ENCODE results near the gene HPS1.

Gene HPS1

GRCh38 chr10:98486421-98486820, 39.7 kb upstream of the HPS1 start:
- no peaks in the 10 kb centered on the region for H3K9me3 ChIP-seq (ENCODE audit: severe bottlenecking)
- peaks cover 68% of the 10 kb centered on the region for H3K27me3 ChIP-seq (ENCODE audit: insufficient read depth, low read depth, severe bottlenecking)
- DNase-seq = no peak
- H3K27ac ChIP-seq = no peak overlapping the region
- H3K4me3 ChIP-seq (ENCODE audit: low read depth, low read length) = no peak overlapping the region
- no peaks in the 10 kb centered on the region for H3K36me3 ChIP-seq
- TF ChIP-seq CTCF (IDR thresholded peaks at IDR 0.05; ENCODE audit: low read depth, low read length) = no peak

- no peak for DNase-seq
- H3K4me3 ChIP-seq (ENCODE audit: low read depth, low read length) = no peak overlapping the region
- peaks cover 73% of the 10 kb centered on the region for H3K27me3 ChIP-seq (ENCODE audit: insufficient read depth, low read depth, severe bottlenecking)
- TF ChIP-seq CTCF (IDR thresholded peaks at IDR 0.05; ENCODE audit: low read depth, low read length) = no peak
- no peak overlapping the region for H3K27ac ChIP-seq
- H3K36me3 ChIP-seq = no peaks in the 10 kb centered on the region
- no peaks in the 10 kb centered on the region for H3K9me3 ChIP-seq (ENCODE audit: severe bottlenecking)
Observed at GRCh38 chr10:98485959-98486358, 39.2 kb upstream of the HPS1 start.

- Histone ChIP-seq H3K4me3 (ENCODE audit: low read depth, low read length) (no peak overlapping the region), H3K27me3 (ENCODE audit: insufficient read depth, low read depth, severe bottlenecking) (peaks cover 77% of the 10 kb centered on the region), H3K27ac (no peak overlapping the region), H3K9me3 (ENCODE audit: severe bottlenecking) (no peaks in the 10 kb centered on the region), H3K36me3 (no peaks in the 10 kb centered on the region)
- DNase-seq = no peak
- TF ChIP-seq CTCF (IDR thresholded peaks at IDR 0.05; ENCODE audit: low read depth, low read length) = no peak
Observed at GRCh38 chr10:98483658-98484057, 36.9 kb upstream of the HPS1 start.

- no peak for TF ChIP-seq CTCF (IDR thresholded peaks at IDR 0.05; ENCODE audit: low read depth, low read length)
- Histone ChIP-seq H3K27ac (no peak overlapping the region), H3K9me3 (ENCODE audit: severe bottlenecking) (no peaks in the 10 kb centered on the region), H3K4me3 (ENCODE audit: low read depth, low read length) (no peak overlapping the region), H3K36me3 (no peaks in the 10 kb centered on the region), H3K27me3 (ENCODE audit: insufficient read depth, low read depth, severe bottlenecking) (peaks cover 70% of the 10 kb centered on the region)
- DNase-seq = no peak
Observed at GRCh38 chr10:98482096-98482495, 35.4 kb upstream of the HPS1 start.

- Histone ChIP-seq H3K4me3 (ENCODE audit: low read depth, low read length) (no peak overlapping the region), H3K27ac (no peak overlapping the region), H3K36me3 (no peaks in the 10 kb centered on the region), H3K9me3 (ENCODE audit: severe bottlenecking) (no peaks in the 10 kb centered on the region), H3K27me3 (ENCODE audit: insufficient read depth, low read depth, severe bottlenecking) (peaks cover 64% of the 10 kb centered on the region)
- no peak for TF ChIP-seq CTCF (IDR thresholded peaks at IDR 0.05; ENCODE audit: low read depth, low read length)
- DNase-seq = no peak
Observed at GRCh38 chr10:98481404-98481945, 34.7 kb upstream of the HPS1 start.

Data from WERI-Rb-1 (cell line).